CD4-positive, alpha-beta T cell treated with Interleukin-15 for 1 hour (primary cell): ENCODE results near the gene CPA2.

Experiments
- DNase-seq: peaks from one replicate; pipeline ENCODE4 v3.0.0-alpha.2; 2020

The CPA2 gene

DNA sequence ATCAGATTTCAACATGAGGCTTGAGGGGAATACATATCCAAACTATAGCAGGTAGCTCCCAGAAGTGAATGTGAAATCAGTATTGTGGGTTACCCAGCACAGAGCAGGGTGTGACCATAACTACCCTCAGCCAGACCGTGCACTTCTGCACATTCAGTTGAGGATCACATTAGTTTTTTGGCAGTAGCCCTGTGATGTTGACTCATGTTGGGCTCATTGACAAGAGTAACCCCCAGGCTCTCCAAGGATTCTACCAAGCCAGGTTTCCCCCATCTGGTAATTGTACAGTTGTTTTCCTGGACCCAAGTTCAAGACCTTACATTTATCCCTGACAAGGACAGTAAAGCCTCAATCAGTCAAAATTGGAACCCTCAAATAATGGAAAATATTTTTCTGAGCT, 14.6 kb downstream of the CPA2 start:
- DNase-seq, result no peak

- no peak for DNase-seq
Observed at GRCh38 chr7:130286881-130287280, 20.2 kb downstream of the CPA2 start.

GRCh38 chr7:130288168-130288567, 21.5 kb downstream of the CPA2 start:
- no peak for DNase-seq

DNA sequence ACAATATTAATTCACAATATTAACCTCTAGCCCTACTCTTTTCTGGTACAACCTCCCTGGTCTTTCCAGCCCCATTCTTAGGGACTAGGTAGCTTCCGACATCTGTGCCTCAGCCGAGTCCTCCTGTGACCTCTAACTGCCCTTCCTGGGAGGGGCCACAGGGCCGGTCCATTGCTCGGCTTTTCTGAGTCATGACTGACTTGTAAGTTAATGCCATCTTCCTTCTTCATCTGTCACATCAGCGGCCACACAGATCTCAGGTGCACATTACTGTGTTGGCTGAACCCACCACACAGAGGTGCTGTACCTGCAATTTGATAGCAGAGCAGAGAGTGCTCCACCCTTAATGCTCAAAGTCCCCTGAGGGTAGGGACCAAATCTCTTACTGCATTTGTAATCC, 22.2 kb downstream of the CPA2 start:
- DNase-seq, result no peak

- DNase-seq, result no peak
Observed at GRCh38 chr7:130289478-130289877, 22.8 kb downstream of the CPA2 start.

DNA sequence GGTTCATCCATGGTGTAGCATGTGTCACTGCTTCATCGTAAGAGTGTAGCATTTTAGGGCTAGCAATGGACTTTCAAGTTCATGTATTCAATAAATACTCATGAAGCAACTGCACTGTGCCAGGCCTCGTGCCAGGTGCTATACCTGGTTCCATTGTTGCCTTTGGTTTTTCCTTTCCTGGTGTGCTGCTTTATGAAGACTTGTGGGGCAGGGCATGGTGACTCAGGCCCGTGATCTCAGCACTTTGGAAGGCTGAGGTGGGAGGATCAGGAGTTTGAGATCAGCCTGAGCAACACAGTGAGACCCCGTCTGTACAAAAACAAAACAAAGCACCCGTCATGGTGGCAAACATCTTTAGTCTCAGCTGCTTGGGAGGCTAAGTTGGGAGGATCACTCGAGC, 24.1 kb downstream of the CPA2 start:
- DNase-seq, result no peak

GRCh38 chr7:130292682-130293257, 26.1 kb downstream of the CPA2 start, which contains the start of gene CPA4:
Gene CPA4, plus strand, starts transcription at chr7:130293161. Its CDS starts 20 bp downstream, at chr7:130293181.
- no peak for DNase-seq

DNA sequence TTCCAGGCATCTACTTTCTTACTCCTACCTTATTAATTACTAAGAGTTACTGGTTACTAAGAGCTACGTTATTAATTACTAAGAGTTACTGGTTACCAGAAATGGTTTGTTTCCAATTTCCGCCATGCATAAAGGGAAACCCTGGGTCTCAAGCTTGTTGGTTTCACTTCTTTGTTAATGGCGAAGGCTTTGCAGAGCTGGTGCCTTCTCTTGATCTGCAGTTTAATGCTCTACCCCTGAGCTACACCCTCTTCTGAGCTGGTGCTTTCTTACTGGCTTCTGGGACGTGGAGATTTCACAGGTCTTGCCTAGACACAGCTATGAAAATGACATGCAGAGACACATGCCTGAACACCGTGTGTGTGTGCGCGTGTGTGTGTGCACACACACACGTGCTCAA, 26.9 kb downstream of the CPA2 start:
- DNase-seq, result no peak

GRCh38 chr7:130294314-130294713, 27.7 kb downstream of the CPA2 start:
- DNase-seq, result no peak

GRCh38 chr7:130296221-130296951, 29.7 kb downstream of the CPA2 start:
- no peak for DNase-seq

DNA sequence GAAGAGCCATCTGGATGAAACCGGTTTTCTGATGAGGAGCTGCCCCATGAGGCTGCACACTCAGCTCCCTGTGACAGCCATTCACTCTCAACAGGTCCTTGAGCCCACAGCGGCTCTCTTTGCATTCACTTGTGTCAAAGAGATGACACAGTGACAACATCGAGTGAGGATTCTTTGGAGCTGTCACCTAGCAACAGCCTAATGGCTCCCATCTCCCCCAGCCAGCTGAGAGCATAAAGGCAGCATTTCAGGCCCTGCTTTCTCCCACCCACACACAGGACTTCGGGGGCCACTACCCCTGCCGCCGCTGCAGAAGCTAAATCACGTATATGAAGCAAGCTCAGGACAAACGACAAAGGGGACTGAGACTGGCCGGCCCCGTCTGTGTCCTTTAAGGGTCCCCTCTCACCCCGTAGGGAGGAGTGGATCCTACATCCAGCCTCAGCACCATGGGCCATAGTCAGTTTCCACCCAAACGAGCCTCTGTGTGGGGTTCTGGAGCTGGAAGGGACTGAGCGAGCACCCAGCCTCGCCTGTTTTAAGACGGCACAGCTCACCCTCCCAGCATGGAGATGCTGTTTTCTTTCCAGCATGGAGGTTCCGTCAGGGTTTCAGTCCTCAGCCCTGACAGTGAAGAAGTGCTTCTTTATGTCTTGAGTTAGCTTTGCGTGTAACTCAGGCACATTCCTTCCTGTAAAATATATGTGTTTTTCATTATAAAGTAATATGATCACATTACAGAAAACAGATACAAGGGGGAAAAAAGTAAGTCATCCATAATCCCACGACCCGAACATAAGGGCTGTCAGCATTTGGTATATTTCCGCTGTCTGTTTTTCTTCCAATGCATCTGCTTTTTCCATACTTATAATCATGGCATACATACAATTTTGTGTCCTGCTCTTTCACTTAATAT, 31.2 kb downstream of the CPA2 start:
- DNase-seq, result no peak

DNA sequence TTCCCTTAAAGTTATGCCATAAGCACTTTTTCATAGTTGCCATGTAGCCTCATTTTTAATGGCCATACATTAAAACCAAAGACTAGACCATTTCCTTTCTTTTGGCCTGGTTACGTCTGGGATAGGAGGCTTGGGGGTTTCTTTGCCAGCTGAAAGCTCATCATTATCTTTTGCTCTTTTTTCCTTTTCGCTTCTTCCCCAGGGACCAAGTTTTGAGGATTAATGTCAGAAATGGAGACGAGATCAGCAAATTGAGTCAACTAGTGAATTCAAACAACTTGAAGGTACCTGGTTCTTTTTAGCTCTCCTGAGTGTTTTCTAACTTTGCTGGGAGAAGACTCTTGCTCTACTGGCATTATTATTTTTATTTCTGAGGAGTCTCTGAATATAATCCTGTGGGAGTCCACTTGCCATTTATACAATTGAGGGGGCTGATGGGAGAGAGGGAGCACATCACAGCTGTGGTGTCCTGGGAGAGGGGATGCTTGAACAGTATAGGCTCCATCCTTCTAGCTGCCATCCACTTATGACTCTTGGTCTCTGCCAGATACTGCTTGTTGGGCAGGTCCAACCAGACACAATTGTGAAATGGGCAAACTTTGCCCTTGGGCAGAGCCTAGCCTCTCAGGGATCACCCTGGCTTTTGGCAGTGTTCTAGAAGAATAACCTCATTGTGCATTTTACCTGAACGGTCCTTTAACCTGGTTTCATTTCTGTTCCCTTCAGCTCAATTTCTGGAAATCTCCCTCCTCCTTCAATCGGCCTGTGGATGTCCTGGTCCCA, 32.1 kb downstream of the CPA2 start:
- DNase-seq, result no peak

DNA sequence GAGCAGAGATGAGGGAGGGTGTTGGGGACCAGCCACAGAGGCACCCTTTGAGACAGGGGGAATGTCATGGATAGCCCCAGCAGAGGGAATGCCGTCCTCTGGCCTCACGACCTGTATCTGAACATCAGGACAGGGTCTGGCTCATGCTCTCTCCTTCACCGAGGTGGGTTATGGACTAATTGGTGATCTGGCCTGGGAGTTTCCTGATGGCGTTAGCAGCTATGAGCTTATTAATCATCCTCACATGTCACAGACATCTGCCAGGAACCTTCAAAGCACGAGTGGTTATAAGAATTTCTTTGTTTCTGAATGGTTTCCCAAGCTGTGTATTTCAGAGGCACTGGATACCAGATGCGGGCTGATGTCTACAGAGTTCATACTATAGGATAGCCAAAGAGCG, 33.2 kb downstream of the CPA2 start:
- no peak for DNase-seq

GRCh38 chr7:130301501-130302020, 34.9 kb downstream of the CPA2 start:
- no peak for DNase-seq

DNA sequence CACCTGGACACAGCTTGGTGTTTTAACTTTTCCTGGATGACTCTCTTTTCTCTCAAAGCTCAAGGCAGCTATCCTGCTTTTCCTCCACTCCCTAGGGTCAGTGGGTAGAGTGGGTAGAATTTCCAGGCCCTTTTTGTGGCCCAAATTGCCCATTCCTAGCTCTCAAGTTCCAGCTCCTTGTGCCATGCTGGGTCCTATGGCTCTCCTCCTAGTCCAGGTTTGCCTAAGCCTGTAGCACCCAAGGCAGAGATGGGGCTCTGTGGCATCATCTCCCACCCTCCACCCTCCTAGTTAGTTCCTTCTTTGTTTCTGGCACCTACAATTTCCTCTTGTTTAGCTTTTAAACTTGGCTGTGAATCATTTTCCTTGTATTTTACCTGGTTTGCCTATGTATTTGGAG, 36.0 kb downstream of the CPA2 start:
- DNase-seq, result no peak

- no peak for DNase-seq
Observed at GRCh38 chr7:130303127-130303526, 36.5 kb downstream of the CPA2 start.

GRCh38 chr7:130303551-130303950, 36.9 kb downstream of the CPA2 start:
- DNase-seq, result no peak

DNA sequence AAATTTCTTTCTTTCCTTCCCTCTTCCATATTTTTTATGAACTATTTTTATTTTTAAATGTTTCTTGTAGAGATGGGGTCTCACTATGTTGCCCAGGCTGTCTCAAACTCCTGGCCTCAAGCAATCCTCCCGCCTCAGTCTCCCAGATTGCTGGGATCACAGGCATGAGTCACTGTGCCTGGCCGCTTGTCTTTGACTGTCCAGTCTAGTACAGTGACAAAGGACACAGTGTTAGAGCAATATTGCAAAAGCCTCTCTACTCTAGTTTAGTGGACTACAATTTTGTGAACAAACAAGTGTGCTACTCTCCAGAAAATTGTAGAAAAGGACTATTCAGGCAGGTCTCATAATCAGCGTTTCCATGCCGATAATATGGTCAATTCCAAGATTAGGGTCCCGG, 37.3 kb downstream of the CPA2 start:
- no peak for DNase-seq

GRCh38 chr7:130304878-130305277, 38.2 kb downstream of the CPA2 start:
- no peak for DNase-seq

DNA sequence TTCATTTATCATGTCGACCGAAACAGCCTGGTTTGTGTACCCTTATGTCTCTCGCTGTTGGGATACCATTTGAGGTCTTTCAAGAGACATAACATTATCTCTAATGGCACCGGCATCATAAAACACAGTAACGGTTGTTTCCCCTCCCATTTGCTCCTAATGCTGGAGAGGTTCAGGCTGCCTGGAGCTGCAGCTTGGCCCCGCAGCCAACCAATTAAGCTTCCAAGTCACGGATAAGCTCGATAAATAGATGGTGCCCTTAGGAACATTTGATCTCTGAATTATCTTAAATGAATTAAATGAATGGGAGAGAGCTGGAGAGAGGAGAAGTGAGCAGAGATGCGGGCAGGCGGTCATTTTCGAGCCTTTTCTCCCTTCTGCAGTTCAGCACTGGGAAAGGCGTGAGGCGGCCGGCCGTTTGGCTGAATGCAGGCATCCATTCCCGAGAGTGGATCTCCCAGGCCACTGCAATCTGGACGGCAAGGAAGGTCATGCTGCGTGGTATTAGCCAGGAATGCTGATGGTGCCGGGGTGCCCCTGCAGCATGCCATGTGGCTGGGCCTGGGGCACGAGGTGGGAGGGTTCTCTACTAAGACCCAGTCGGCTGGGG, 38.9 kb downstream of the CPA2 start:
- DNase-seq, result no peak

- DNase-seq, result no peak
Observed at GRCh38 chr7:130309986-130310385, 43.3 kb downstream of the CPA2 start.

DNA sequence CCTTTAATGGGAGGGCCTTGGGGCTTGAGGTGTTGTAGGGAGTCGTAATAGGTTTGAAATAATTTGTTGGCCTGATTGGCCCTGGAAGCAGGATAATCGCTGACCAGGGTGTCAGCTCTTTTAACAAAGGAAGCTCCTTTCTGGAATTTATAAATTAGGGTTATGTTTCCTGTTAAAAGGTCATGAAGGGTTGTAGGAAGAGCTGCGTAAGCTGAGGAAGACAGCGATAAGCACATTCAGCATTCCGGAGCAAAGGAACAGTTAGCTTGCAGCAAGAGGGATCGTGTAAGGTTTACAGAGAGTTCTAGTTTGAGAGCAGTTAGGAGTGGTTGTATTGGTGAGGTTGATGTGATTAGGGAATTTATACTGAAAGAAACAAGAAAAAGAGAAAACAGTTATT, 47.6 kb downstream of the CPA2 start:
- DNase-seq, result no peak
